GM12878 (cell line): ENCODE measurements around the gene C2CD4D. TPM values are rescaled to one million over a fixed set of nuclear protein-coding genes. Genes with fewer than 3 reads are reported as not detected.

Experiments used
- BHLHE40 ChIP-seq, 2 experiments: fragments of 450-650 bp in 1 of 2; IDR thresholded peaks; 2 replicates each; pipeline ENCODE4 v1.6.1; 2011 to 2017; ENCODE audit warnings: low read depth in 2 of 2, borderline replicate concordance in 1 of 2, improper control_type of control experiment in 1 of 2, low read length in 1 of 2, mild to moderate bottlenecking in 1 of 2
- BRCA1 ChIP-seq: IDR thresholded peaks from 2 replicates; pipeline ENCODE4 v1.6.1; 2011; ENCODE audit warnings: low read depth, low read length, improper control_type of control experiment
- NFYB ChIP-seq: IDR thresholded peaks from 2 replicates; pipeline ENCODE4 v1.6.1; 2011; ENCODE audit warnings: low read depth, mild to moderate bottlenecking, low read length, improper control_type of control experiment, moderate library complexity; ENCODE audit not compliant: insufficient read depth
- ZZZ3 ChIP-seq: IDR thresholded peaks from 2 replicates; pipeline ENCODE4 v1.6.1; 2011; ENCODE audit warnings: low read depth; ENCODE audit not compliant: control insufficient read depth, insufficient read length
- polyA plus RNA-seq, 11 experiments: library from polyadenylated mRNA; depleted of rRNA in 4 of 11; unstranded in 6 of 11; stranded (reverse) in 5 of 11; fragments of >200 nt; fragmentation: Nextera tagmentation in 4 of 11; fragmentation: Illumina TruSeq in 1 of 11; extraction: Ambion mirVana in 4 of 11; extraction: Trizol in 1 of 11; gene quantifications; 1 replicate in 1 of 11; 2 replicates in 10 of 11; pipeline versions ENCODE4 v1.2.1 to v1.2.3, GENCODE V29; 2011 to 2016; ENCODE audit warnings: inconsistent platforms in 2 of 11, missing spikeins in 2 of 11, low read depth in 1 of 11
- total RNA-seq, 4 experiments: library from RNA; depleted of rRNA in 3 of 4; stranded (reverse); fragments of >200 nt in 3 of 4; fragmentation: Illumina TruSeq in 1 of 4; extraction: Trizol in 1 of 4; gene quantifications; 2 replicates each; pipeline versions ENCODE4 v1.2.1 to v1.2.3, GENCODE V29; 2013 to 2021
- TF ChIP-seq, protein P1 (sequence below): fragments of 450-650 bp; IDR thresholded peaks from 2 replicates; pipeline ENCODE4 v1.6.1; 2017; ENCODE audit warnings: antibody characterized with exemption, mild to moderate bottlenecking, moderate library complexity
- TF ChIP-seq, protein P2 (sequence below): fragments of 450-650 bp; IDR thresholded peaks from 2 replicates; pipeline ENCODE4 v1.6.1; 2018; ENCODE audit warnings: mild to moderate bottlenecking, low read depth, moderate library complexity; ENCODE audit not compliant: partially characterized antibody

Gene C2CD4D
- total and polyA plus RNA-seq, 10 of the 15 experiments (the other 5 are each of a cell fraction or from before 2014, with no cell fraction given), result 0.03 to 0.67 (median 0.13) TPM; not detected in 4

DNA sequence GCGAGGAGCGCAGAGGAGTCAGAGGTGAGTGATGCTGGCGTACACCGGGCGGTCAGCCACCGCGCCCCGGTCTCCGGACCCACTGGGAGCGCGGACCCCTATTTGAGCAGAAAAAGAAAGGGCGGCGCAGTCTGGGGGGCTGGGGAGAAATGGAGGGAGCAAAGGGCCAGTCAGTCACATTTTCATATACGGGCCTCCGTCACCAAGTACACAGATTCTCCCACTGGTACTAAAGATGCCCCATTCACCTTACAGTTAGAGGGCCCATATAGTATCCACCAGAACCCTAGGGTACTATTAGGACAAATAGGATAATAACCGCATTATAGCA, 573 bp downstream of the C2CD4D start (continued):
- TF ChIP-seq ZZZ3 (no peak), BHLHE40 (IDR thresholded peaks at IDR 0.05; ENCODE audit: borderline replicate concordance in 1 of 2, low read depth in 2 of 2, low read length in 1 of 2) (no peak), NFYB (no peak), BRCA1 (no peak)
- TF ChIP-seq, protein P1, sequence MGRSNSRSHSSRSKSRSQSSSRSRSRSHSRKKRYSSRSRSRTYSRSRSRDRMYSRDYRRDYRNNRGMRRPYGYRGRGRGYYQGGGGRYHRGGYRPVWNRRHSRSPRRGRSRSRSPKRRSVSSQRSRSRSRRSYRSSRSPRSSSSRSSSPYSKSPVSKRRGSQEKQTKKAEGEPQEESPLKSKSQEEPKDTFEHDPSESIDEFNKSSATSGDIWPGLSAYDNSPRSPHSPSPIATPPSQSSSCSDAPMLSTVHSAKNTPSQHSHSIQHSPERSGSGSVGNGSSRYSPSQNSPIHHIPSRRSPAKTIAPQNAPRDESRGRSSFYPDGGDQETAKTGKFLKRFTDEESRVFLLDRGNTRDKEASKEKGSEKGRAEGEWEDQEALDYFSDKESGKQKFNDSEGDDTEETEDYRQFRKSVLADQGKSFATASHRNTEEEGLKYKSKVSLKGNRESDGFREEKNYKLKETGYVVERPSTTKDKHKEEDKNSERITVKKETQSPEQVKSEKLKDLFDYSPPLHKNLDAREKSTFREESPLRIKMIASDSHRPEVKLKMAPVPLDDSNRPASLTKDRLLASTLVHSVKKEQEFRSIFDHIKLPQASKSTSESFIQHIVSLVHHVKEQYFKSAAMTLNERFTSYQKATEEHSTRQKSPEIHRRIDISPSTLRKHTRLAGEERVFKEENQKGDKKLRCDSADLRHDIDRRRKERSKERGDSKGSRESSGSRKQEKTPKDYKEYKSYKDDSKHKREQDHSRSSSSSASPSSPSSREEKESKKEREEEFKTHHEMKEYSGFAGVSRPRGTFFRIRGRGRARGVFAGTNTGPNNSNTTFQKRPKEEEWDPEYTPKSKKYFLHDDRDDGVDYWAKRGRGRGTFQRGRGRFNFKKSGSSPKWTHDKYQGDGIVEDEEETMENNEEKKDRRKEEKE, result no peak
- TF ChIP-seq, protein P2, sequence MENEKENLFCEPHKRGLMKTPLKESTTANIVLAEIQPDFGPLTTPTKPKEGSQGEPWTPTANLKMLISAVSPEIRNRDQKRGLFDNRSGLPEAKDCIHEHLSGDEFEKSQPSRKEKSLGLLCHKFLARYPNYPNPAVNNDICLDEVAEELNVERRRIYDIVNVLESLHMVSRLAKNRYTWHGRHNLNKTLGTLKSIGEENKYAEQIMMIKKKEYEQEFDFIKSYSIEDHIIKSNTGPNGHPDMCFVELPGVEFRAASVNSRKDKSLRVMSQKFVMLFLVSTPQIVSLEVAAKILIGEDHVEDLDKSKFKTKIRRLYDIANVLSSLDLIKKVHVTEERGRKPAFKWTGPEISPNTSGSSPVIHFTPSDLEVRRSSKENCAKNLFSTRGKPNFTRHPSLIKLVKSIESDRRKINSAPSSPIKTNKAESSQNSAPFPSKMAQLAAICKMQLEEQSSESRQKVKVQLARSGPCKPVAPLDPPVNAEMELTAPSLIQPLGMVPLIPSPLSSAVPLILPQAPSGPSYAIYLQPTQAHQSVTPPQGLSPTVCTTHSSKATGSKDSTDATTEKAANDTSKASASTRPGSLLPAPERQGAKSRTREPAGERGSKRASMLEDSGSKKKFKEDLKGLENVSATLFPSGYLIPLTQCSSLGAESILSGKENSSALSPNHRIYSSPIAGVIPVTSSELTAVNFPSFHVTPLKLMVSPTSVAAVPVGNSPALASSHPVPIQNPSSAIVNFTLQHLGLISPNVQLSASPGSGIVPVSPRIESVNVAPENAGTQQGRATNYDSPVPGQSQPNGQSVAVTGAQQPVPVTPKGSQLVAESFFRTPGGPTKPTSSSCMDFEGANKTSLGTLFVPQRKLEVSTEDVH, result no peak
